A172 (cell line): ENCODE data around the gene COQ9. TPM values are rescaled to one million over a fixed set of nuclear protein-coding genes. Genes with fewer than 3 reads are reported as not detected.

Experiments
- DNase-seq: peaks from one replicate; pipeline ENCODE4 v3.0.0-alpha.2; 2015; ENCODE audit warnings: low spot score
- total RNA-seq: library from RNA; depleted of rRNA; stranded (reverse); fragments of >200 nt; shearing (Covaris generic); gene quantifications from 2 replicates; pipeline ENCODE4 v1.2.3, GENCODE V29; 2014; rRNA removed

The COQ9 gene
- total RNA-seq, 1 experiment from 2014 or later: 78.9 TPM

DNA sequence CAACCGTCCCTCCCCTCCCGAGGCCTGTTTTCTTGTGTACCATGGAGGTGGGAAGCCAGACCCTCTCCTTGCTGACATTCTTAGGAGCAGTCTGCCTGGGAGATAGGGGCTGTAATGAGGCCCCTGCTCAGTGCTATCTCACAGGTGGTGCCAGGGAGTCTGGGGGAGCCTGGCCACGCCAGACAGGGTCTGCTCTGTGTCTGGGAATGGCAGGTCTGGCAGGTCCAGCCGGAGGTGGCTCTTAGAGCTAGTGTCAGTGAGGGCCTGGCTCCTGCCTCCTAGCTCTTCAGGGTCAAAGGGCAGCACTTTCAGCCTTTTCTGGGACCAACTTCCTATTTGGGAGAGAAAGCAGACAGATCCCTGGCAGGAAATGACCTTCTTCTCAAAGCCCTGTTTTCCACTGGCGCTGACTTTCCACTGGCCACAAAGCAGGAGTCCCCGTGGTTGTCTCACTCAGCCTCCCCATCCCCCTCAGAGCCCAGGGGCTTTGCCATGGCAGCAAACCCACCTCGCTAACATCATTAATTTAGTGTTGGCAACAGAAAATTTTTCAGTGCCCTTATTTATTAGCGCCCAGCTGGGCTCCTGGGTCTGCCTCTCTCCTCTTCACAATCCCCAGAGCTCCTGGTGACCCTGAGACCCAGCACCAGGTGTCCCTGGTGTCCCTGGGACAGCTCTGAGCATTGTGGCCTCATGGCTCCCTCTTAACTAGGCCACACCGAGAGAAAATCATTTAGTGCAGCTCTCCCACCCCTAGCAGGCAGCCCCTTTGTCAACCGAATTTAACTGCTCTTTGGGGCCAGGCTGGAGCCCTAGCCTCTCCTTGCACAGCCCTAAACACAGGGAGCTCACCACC lies 63.0 kb downstream of the COQ9 start:
- no peak for DNase-seq

Other genes with a start within 250 kb of the COQ9 start
- gene ARL2BP, start 202.2 kb upstream of the COQ9 start, total RNA-seq: 165 and 172 TPM in 2 replicates
- 0.55 TPM in 1 of 2 replicates, not detected in the other for gene PLLP, start 162.8 kb upstream of the COQ9 start, total RNA-seq
- not detected in 2 replicates for gene CCL22, start 88.7 kb upstream of the COQ9 start, total RNA-seq
- 0.79 and 0.88 TPM in 2 replicates for gene CX3CL1, start 75.0 kb upstream of the COQ9 start, total RNA-seq
- 3.4 and 14.2 TPM in 2 replicates for gene CCL17, start 42.7 kb upstream of the COQ9 start, total RNA-seq
- gene CIAPIN1, start 94 bp upstream of the COQ9 start, total RNA-seq: 102 and 110 TPM in 2 replicates
- gene POLR2C, start 15.2 kb downstream of the COQ9 start, total RNA-seq: 141 and 174 TPM in 2 replicates
- gene DOK4, start 39.0 kb downstream of the COQ9 start, total RNA-seq: 61.3 and 78.6 TPM in 2 replicates
- 6.9 and 16.5 TPM in 2 replicates for gene CCDC102A, start 89.1 kb downstream of the COQ9 start, total RNA-seq
- gene ADGRG5, start 95.2 kb downstream of the COQ9 start, total RNA-seq: not detected in 2 replicates
- gene ADGRG1, start 181.2 kb downstream of the COQ9 start, total RNA-seq: 26.9 and 32.6 TPM in 2 replicates
- gene ADGRG3, start 220.8 kb downstream of the COQ9 start, total RNA-seq: not detected in 2 replicates
- gene DRC7, start 247.3 kb downstream of the COQ9 start, total RNA-seq: 0.50 TPM in 1 of 2 replicates, not detected in the other